ENCODE data around the gene AGFG1. TPM values are rescaled to one million over a fixed set of nuclear protein-coding genes. Genes with fewer than 3 reads are reported as not detected.

AGFG1 gene
- total RNA-seq, 2 donors from 2014 or later = 85.9 to 89.4 TPM

DNA sequence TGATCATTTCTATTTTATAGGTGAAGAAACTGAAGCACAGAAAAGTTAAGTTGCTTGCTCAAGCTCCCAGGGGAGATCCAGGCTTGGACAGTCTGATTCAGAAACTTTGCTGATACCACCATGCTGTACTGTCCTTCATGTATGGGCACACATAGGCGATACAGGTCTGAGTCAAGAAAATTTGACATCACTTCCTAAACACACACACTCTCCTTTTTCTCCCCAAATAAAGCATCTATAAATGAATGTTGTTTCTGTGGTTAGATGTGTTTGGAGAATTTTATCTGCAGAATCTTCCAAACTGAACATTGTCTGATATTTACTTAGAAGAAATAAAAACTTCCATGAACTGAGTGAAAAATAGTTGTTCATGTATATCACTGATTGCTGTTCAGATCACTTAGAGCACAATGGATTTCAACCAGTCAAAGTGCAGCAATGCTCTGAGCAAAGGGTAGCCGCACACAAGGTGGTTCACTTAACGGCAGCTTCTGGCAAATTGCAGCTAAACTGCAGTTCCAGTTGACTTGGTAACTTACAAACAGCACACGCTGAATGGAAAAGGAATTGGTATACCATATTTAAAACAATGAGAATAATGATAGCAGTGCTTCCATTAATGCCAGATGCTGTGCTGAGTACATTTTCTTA lies 10.0 kb upstream of the AGFG1 start:
- TF ChIP-seq, protein P1, sequence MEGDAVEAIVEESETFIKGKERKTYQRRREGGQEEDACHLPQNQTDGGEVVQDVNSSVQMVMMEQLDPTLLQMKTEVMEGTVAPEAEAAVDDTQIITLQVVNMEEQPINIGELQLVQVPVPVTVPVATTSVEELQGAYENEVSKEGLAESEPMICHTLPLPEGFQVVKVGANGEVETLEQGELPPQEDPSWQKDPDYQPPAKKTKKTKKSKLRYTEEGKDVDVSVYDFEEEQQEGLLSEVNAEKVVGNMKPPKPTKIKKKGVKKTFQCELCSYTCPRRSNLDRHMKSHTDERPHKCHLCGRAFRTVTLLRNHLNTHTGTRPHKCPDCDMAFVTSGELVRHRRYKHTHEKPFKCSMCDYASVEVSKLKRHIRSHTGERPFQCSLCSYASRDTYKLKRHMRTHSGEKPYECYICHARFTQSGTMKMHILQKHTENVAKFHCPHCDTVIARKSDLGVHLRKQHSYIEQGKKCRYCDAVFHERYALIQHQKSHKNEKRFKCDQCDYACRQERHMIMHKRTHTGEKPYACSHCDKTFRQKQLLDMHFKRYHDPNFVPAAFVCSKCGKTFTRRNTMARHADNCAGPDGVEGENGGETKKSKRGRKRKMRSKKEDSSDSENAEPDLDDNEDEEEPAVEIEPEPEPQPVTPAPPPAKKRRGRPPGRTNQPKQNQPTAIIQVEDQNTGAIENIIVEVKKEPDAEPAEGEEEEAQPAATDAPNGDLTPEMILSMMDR (IDR thresholded peaks at IDR 0.05) = no peak
- H3K4me3 ChIP-seq = no peak overlapping the region
- ATAC-seq (ENCODE audit: insufficient number of reproducible peaks, low FRiP score, low read depth) (no peak), DNase-seq (ENCODE audit: low spot score) (no peak)
- no peaks in the 10 kb centered on the region for H3K9me3 ChIP-seq
- peaks cover 13 to 23% of the 10 kb centered on the region in 2 donors for H3K4me1 ChIP-seq (ENCODE audit: control insufficient read depth in 1 of 2, low read depth in 2 of 2)
- H3K27ac ChIP-seq = no peak overlapping the region
- no peaks in the 10 kb centered on the region for H3K27me3 ChIP-seq (replicated peaks; ENCODE audit: insufficient read depth)
- no peaks in the 10 kb centered on the region for H3K36me3 ChIP-seq

DNA sequence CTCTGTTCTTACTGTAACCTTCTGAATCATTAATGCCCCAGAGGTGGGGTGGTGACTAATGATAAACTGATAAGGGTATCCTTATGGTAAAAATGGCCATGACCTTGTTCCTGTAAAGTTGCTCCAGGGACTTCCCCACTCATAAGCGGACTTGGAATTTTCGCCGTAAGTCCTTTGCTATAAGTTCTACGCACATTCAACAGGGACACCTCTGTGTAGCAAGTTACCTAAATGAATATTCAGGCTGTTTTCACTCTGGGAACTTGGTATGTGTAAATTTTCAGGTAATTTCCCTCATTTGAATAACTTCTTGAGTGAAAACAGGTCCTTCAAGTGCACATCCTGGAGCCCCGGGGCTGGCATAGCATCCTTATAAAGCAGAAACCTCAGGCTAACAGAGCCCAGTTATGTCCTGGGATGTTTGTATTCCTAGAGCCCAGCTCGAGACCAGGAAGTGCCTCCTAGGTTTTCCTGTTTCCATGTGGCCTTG lies 9.4 kb upstream of the AGFG1 start:
- H3K36me3 ChIP-seq = no peaks in the 10 kb centered on the region
- no peak for ATAC-seq (ENCODE audit: insufficient number of reproducible peaks, low FRiP score, low read depth)
- H3K27ac ChIP-seq = no peak overlapping the region
- H3K27me3 ChIP-seq (replicated peaks; ENCODE audit: insufficient read depth) = no peaks in the 10 kb centered on the region
- H3K9me3 ChIP-seq = no peaks in the 10 kb centered on the region
- TF ChIP-seq, protein P1 (IDR thresholded peaks at IDR 0.05) = no peak
- no peak for DNase-seq (ENCODE audit: low spot score)
- peaks cover 14 to 27% of the 10 kb centered on the region in 2 donors for H3K4me1 ChIP-seq (ENCODE audit: control insufficient read depth in 1 of 2, low read depth in 2 of 2)
- no peak overlapping the region for H3K4me3 ChIP-seq

DNA sequence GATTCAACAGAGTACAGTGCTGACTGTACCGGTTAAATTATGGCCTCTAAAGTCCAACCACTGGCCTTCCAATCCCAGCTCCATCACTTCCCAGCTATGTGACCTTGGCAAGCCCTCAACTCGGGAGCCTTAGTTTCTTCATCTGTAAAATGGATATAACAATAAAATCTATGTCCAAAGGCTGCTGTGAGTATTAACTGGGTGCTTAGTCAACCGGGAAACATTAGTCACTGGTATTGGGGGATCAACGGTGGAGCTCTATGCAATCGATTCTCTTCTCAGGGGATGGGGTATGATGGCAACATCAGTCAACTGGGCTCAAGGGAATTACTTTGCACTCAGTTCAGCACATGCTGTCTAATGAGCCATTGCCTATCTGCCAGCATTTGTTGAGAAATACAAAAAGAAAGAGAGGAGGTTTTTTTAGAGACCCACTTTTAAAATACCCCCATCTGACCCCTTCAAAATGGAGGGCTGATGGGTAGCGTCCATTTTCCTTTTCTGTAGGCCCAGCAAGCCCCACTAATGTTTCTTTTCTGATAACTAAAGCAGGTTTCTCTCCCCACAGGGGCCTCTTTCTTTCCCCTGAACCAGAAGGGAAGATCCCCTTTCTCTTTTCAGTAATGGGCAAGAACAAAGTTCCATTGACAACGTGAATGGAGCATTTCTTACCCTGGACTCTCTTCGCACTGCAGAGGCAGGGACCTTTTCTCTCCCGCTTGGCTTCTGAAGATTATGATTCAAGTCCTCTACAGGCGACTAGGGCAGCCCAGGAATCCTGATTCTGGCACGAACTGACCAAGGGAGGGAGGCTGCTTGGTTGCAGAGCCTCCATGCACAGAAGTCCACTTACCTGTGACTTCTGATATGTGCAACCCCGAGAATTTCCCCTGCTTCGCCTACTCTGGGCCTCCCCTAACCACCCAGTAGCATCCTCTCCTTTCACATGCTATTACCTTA lies 8.7 kb upstream of the AGFG1 start:
- DNase-seq (ENCODE audit: low spot score) = no peak
- no peaks in the 10 kb centered on the region for H3K36me3 ChIP-seq
- TF ChIP-seq, protein P1 (IDR thresholded peaks at IDR 0.05) = no peak
- no peak for ATAC-seq (ENCODE audit: insufficient number of reproducible peaks, low FRiP score, low read depth)
- no peaks in the 10 kb centered on the region for H3K9me3 ChIP-seq
- no peaks in the 10 kb centered on the region for H3K27me3 ChIP-seq (replicated peaks; ENCODE audit: insufficient read depth)
- peaks cover 14 to 27% of the 10 kb centered on the region in 2 donors for H3K4me1 ChIP-seq (ENCODE audit: control insufficient read depth in 1 of 2, low read depth in 2 of 2)
- no peak overlapping the region for H3K27ac ChIP-seq
- H3K4me3 ChIP-seq = no peak overlapping the region

DNA sequence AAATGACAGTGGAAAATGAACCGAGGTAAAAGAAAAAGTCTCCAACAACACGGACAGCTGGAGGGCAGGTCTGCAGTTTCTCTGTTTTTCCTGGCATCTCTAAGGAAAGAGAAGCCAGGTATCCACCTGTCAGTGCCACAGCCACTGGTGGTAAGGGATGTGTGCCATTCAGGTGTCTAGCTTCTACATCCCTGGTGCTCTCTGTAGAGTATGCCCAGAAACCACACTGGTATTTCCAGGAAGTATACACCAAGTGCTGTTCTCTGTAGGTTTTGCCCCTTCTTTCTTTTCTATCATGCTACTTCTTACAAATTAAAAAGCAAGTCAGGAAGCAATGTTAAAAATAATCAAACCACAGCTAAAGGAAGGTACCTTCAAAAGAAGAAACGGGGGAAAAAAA lies 7.6 kb upstream of the AGFG1 start:
- no peaks in the 10 kb centered on the region for H3K27me3 ChIP-seq (replicated peaks; ENCODE audit: insufficient read depth)
- DNase-seq (ENCODE audit: low spot score) = no peak
- H3K36me3 ChIP-seq = no peaks in the 10 kb centered on the region
- H3K4me1 ChIP-seq (ENCODE audit: control insufficient read depth in 1 of 2, low read depth in 2 of 2) = peaks cover 14 to 27% of the 10 kb centered on the region in 2 donors
- no peak for ATAC-seq (ENCODE audit: insufficient number of reproducible peaks, low FRiP score, low read depth)
- no peak overlapping the region for H3K4me3 ChIP-seq
- TF ChIP-seq, protein P1 (IDR thresholded peaks at IDR 0.05) = no peak
- H3K27ac ChIP-seq = no peak overlapping the region
- no peaks in the 10 kb centered on the region for H3K9me3 ChIP-seq

DNA sequence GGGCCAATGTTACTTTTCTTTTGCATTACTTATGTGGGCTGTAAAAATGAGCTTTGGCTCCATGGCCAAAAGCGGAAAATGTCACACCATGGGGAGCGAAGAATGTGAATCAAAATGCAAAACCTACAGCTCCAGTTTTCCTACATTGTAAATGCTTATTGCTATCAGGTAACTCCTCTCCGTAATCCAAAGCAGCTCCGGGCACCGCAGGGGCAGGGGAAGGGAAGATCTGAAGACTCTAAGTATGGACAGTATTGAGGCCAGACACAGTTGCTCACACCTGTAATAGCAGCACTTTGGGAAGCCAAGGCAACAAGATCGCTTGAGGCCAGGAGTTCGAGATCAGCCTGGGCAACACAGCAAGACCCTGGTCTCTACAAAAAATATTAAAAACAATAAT lies 7.1 kb upstream of the AGFG1 start:
- ATAC-seq (ENCODE audit: insufficient number of reproducible peaks, low FRiP score, low read depth) = no peak
- H3K4me1 ChIP-seq (ENCODE audit: control insufficient read depth in 1 of 2, low read depth in 2 of 2) = peaks cover 14 to 27% of the 10 kb centered on the region in 2 donors
- no peaks in the 10 kb centered on the region for H3K9me3 ChIP-seq
- no peak for DNase-seq (ENCODE audit: low spot score)
- no peak overlapping the region for H3K4me3 ChIP-seq
- no peak overlapping the region for H3K27ac ChIP-seq
- H3K27me3 ChIP-seq (replicated peaks; ENCODE audit: insufficient read depth) = no peaks in the 10 kb centered on the region
- TF ChIP-seq, protein P1 (IDR thresholded peaks at IDR 0.05) = no peak
- H3K36me3 ChIP-seq = no peaks in the 10 kb centered on the region
